Mesothelial cell of epicardium (in vitro differentiated cells): ENCODE measurements around the gene DSCAM. TPM values are rescaled to one million over a fixed set of nuclear protein-coding genes. Genes with fewer than 3 reads are reported as not detected.

Source experiments
- DNase-seq, 2 experiments: peaks; one replicate each; pipeline ENCODE4 v3.0.0; 2021; ENCODE audit warnings: low spot score in 2 of 2; ENCODE audit not compliant: unreplicated experiment in 2 of 2
- H3K27ac Mint-ChIP-seq: 2 replicates; pipeline ENCODE4 v1.8.0; 2021; ENCODE audit warnings: mixed read lengths
- H3K27me3 Mint-ChIP-seq: 2 replicates; pipeline ENCODE4 v1.8.0; 2021; ENCODE audit warnings: low read depth, mixed read lengths
- H3K36me3 Mint-ChIP-seq: 2 replicates; pipeline ENCODE4 v1.8.0; 2021; ENCODE audit warnings: mixed read lengths
- H3K4me1 Mint-ChIP-seq: 2 replicates; pipeline ENCODE4 v1.8.0; 2021; ENCODE audit warnings: mixed read lengths
- H3K4me3 Mint-ChIP-seq: 2 replicates; pipeline ENCODE4 v1.8.0; 2021; ENCODE audit warnings: mild to moderate bottlenecking, moderate library complexity, mixed read lengths
- H3K9me3 Mint-ChIP-seq: 2 replicates; pipeline ENCODE4 v1.8.0; 2021; ENCODE audit warnings: mixed read lengths
- CTCF ChIP-seq: fragments of 200-600 bp; sonication (generic); IDR thresholded peaks from one replicate; pipeline ENCODE4 v1.5.0; 2021; ENCODE audit warnings: antibody characterized with exemption; ENCODE audit not compliant: unreplicated experiment
- total RNA-seq: library from RNA; stranded (reverse); gene quantifications from 3 replicates; pipeline ENCODE4 v1.2.1, GENCODE V29; 2021

The DSCAM gene
- total RNA-seq, 1 donor from 2014 or later = not detected

- Mint-ChIP-seq H3K36me3 (no peaks in the 10 kb centered on the region), H3K4me3 (no peak overlapping the region), H3K4me1 (no peaks in the 10 kb centered on the region), H3K27me3 (peaks cover 4% of the 10 kb centered on the region), H3K27ac (no peak overlapping the region), H3K9me3 (no peaks in the 10 kb centered on the region)
- TF ChIP-seq CTCF = no peak
- no peak for DNase-seq
Observed at GRCh38 chr21:40881767-40882166, 34.8 kb upstream of the DSCAM start.

DNA sequence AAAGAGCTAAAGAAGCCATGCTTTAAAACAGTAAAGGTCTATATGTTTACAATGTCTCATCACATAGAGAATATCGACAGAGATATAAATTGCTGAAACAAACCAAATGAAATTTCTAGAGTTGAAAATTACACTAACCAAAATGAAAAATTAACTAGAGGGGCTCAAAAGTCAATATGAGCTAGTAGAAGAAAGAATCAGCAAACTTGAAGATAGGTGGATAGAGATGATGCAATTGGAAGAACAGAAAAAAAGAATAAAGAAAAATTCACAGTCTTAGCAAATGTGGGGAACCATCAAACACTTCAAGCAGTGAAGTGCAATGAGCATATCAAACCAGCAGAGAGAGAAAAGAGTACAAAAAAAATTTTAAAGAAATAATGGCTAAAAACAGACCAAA lies 24.1 kb upstream of the DSCAM start:
- Mint-ChIP-seq H3K27me3 (peaks cover 5% of the 10 kb centered on the region), H3K36me3 (no peaks in the 10 kb centered on the region), H3K27ac (no peak overlapping the region), H3K4me3 (no peak overlapping the region), H3K4me1 (no peaks in the 10 kb centered on the region), H3K9me3 (peaks cover 28% of the 10 kb centered on the region)
- no peak for DNase-seq
- TF ChIP-seq CTCF = no peak

DNA sequence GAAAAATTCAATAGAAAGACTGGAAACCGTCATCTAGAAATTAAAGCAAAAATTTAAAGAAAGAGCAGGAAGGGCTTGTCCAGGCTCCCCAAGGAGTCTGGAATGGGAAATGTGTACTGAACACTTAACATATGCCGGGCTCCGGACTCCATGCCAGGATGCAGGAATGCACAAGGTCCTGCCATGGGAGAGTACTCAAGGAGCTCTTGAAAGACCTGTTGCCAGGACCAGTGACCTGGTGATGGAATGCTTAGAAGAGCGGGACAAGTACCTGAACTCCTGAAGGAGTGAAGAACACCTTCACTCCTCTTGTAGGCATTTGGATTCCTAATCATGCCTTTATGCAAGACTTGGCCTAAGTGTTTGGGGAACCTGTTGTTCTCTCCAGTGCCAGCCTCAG lies 16.9 kb upstream of the DSCAM start:
- DNase-seq = no peak
- Mint-ChIP-seq H3K27me3 (peaks cover 10% of the 10 kb centered on the region), H3K4me3 (no peak overlapping the region), H3K4me1 (no peaks in the 10 kb centered on the region), H3K36me3 (no peaks in the 10 kb centered on the region), H3K27ac (no peak overlapping the region), H3K9me3 (peaks cover 6% of the 10 kb centered on the region)
- TF ChIP-seq CTCF = no peak

- H3K9me3 Mint-ChIP-seq = peaks cover 6% of the 10 kb centered on the region
- no peak overlapping the region for H3K27ac Mint-ChIP-seq
- no peaks in the 10 kb centered on the region for H3K4me1 Mint-ChIP-seq
- TF ChIP-seq CTCF = no peak
- no peaks in the 10 kb centered on the region for H3K36me3 Mint-ChIP-seq
- H3K27me3 Mint-ChIP-seq = peaks cover 27% of the 10 kb centered on the region
- DNase-seq = no peak
- no peak overlapping the region for H3K4me3 Mint-ChIP-seq
Observed at GRCh38 chr21:40858517-40858916, 11.6 kb upstream of the DSCAM start.

GRCh38 chr21:40853956-40854688 lies 7.2 kb upstream of the DSCAM start:
- TF ChIP-seq CTCF = no peak
- Mint-ChIP-seq H3K4me1 (no peaks in the 10 kb centered on the region), H3K27me3 (peaks cover 22% of the 10 kb centered on the region), H3K4me3 (no peak overlapping the region), H3K9me3 (peaks cover 6% of the 10 kb centered on the region), H3K27ac (no peak overlapping the region), H3K36me3 (no peaks in the 10 kb centered on the region)
- DNase-seq = no peak
